ENCODE data around the gene NFIB. TPM values are rescaled to one million over a fixed set of nuclear protein-coding genes. Genes with fewer than 3 reads are reported as not detected.

NFIB gene
- total RNA-seq, 2 donors from 2014 or later = 5.3 to 14.1 TPM

GRCh38 chr9:14151451-14151850 lies 162.5 kb downstream of the NFIB start:
- Mint-ChIP-seq H3K4me1 (peaks cover 36% of the 10 kb centered on the region), H3K36me3 (ENCODE audit: low read depth) (no peaks in the 10 kb centered on the region), H3K4me3 (no peak overlapping the region), H3K27ac (no peak overlapping the region), H3K9me3 (no peaks in the 10 kb centered on the region), H3K27me3 (ENCODE audit: insufficient read depth) (peaks cover 14% of the 10 kb centered on the region)
- Histone ChIP-seq H3K27me3 (ENCODE audit: control insufficient read depth, insufficient read depth, low read length, poor library complexity, severe bottlenecking) (peaks cover 55% of the 10 kb centered on the region), H3K4me3 (ENCODE audit: low read length) (no peak overlapping the region), H3K27ac (ENCODE audit: low read depth, low read length) (no peak overlapping the region), H3K9ac (ENCODE audit: extremely low read depth, low read length, poor library complexity, severe bottlenecking) (no peak overlapping the region), H3K4me1 (ENCODE audit: control insufficient read depth, insufficient read depth, low read length) (peaks cover 3% of the 10 kb centered on the region), H3K9me3 (ENCODE audit: control insufficient read depth, low read length) (no peaks in the 10 kb centered on the region), H3K36me3 (ENCODE audit: control insufficient read depth, insufficient read depth, low read length) (no peaks in the 10 kb centered on the region)
- WGBS, 2 experiments (ENCODE audit: insufficient coverage in 1 of 2, insufficient read length in 1 of 2) = 93 to 100% methylated on average over 3 of the region's 3 CpGs
- DNase-seq = no peak
- TF ChIP-seq CTCF (conservative IDR thresholded peaks at IDR 0.05) = no peak

GRCh38 chr9:14148501-14149103 lies 165.3 kb downstream of the NFIB start:
- no peak overlapping the region for H3K4me3 Mint-ChIP-seq
- Histone ChIP-seq H3K4me1 (ENCODE audit: control insufficient read depth, insufficient read depth, low read length) (peaks cover under 1% of the 10 kb centered on the region), H3K4me3 (ENCODE audit: low read length) (no peak overlapping the region), H3K36me3 (ENCODE audit: control insufficient read depth, insufficient read depth, low read length) (no peaks in the 10 kb centered on the region), H3K27me3 (ENCODE audit: control insufficient read depth, insufficient read depth, low read length, poor library complexity, severe bottlenecking) (peaks cover 28% of the 10 kb centered on the region), H3K27ac (ENCODE audit: low read depth, low read length) (no peak overlapping the region), H3K9me3 (ENCODE audit: control insufficient read depth, low read length) (no peaks in the 10 kb centered on the region), H3K9ac (ENCODE audit: extremely low read depth, low read length, poor library complexity, severe bottlenecking) (no peak overlapping the region)
- H3K36me3 Mint-ChIP-seq (ENCODE audit: low read depth) = no peaks in the 10 kb centered on the region
- H3K9me3 Mint-ChIP-seq = no peaks in the 10 kb centered on the region
- TF ChIP-seq CTCF (conservative IDR thresholded peaks at IDR 0.05) = no peak
- H3K27ac Mint-ChIP-seq = peak overlapping the region; percentile 50
- H3K27me3 Mint-ChIP-seq (ENCODE audit: insufficient read depth) = peaks cover 6% of the 10 kb centered on the region
- WGBS, 2 experiments (ENCODE audit: insufficient coverage in 1 of 2, insufficient read length in 1 of 2) = 60 to 93% methylated on average over 1 to 3 of the region's 3 CpGs
- no peak for DNase-seq
- H3K4me1 Mint-ChIP-seq = peaks cover 17% of the 10 kb centered on the region

GRCh38 chr9:14147738-14148137 lies 166.2 kb downstream of the NFIB start:
- Histone ChIP-seq H3K4me3 (ENCODE audit: low read length) (no peak overlapping the region), H3K27ac (ENCODE audit: low read depth, low read length) (no peak overlapping the region), H3K27me3 (ENCODE audit: control insufficient read depth, insufficient read depth, low read length, poor library complexity, severe bottlenecking) (peaks cover 28% of the 10 kb centered on the region), H3K9me3 (ENCODE audit: control insufficient read depth, low read length) (no peaks in the 10 kb centered on the region), H3K9ac (ENCODE audit: extremely low read depth, low read length, poor library complexity, severe bottlenecking) (no peak overlapping the region), H3K36me3 (ENCODE audit: control insufficient read depth, insufficient read depth, low read length) (no peaks in the 10 kb centered on the region), H3K4me1 (ENCODE audit: control insufficient read depth, insufficient read depth, low read length) (no peaks in the 10 kb centered on the region)
- DNase-seq = no peak
- H3K27ac Mint-ChIP-seq = no peak overlapping the region
- 100% methylated on average over 1 of the region's 1 CpG; no CpG with 5 or more reads in 1 of the 2 experiments for WGBS, 2 experiments (ENCODE audit: insufficient coverage in 1 of 2, insufficient read length in 1 of 2)
- peaks cover 6% of the 10 kb centered on the region for H3K27me3 Mint-ChIP-seq (ENCODE audit: insufficient read depth)
- TF ChIP-seq CTCF (conservative IDR thresholded peaks at IDR 0.05) = no peak
- no peaks in the 10 kb centered on the region for H3K36me3 Mint-ChIP-seq (ENCODE audit: low read depth)
- no peaks in the 10 kb centered on the region for H3K9me3 Mint-ChIP-seq
- no peak overlapping the region for H3K4me3 Mint-ChIP-seq
- peaks cover 10% of the 10 kb centered on the region for H3K4me1 Mint-ChIP-seq

All from endodermal cell (in vitro differentiated cells).